Common myeloid progenitor, CD34-positive (primary cell): Measurements from ENCODE around the gene PRAMEF25. TPM values are rescaled to one million over a fixed set of nuclear protein-coding genes. Genes with fewer than 3 reads are reported as not detected.
"Not testable (repeated sequence)": the region's sequence is repeated elsewhere in the genome, so short reads cannot be mapped to it uniquely, and the experiment has no call there.

ENCODE experiments used
- CTCF ChIA-PET: fragments of 350-600 bp; sonication (Branson Sonifier 250); formaldehyde crosslinking; loops from one replicate; lab custom pipeline; 2021; ENCODE audit warnings: antibody characterized with exemption; lab: Charles Lee
- POLR2A ChIA-PET: fragments of 350-600 bp; sonication (Branson Sonifier 250); formaldehyde crosslinking; loops from one replicate; lab custom pipeline; 2021; ENCODE audit warnings: antibody characterized with exemption; lab: Charles Lee
- DNase-seq, 3 donors: peaks; one replicate each; pipeline versions ENCODE4 v3.0.0 to v3.0.0-alpha.2; 2013
- H3K27ac ChIP-seq, 2 experiments: 1 replicate in 1 of 2; 2 replicates in 1 of 2; pipeline ENCODE4 v1.7.0; 2013; ENCODE audit warnings: inconsistent platforms in 2 of 2, low read length in 2 of 2, mild to moderate bottlenecking in 2 of 2, low read depth in 1 of 2, moderate library complexity in 1 of 2; ENCODE audit not compliant: severe bottlenecking in 2 of 2, insufficient read depth in 1 of 2, poor library complexity in 1 of 2
- H3K27me3 ChIP-seq, 5 experiments: replicated peaks in 2 of 5; 1 replicate in 3 of 5; 2 replicates in 2 of 5; pipeline versions ENCODE4 v1.6.1 to v1.7.0; 2013; ENCODE audit warnings: low read length in 4 of 5, mild to moderate bottlenecking in 2 of 5, moderate library complexity in 2 of 5, inconsistent platforms in 1 of 5; ENCODE audit not compliant: insufficient read depth in 5 of 5, control insufficient read depth in 4 of 5
- H3K36me3 ChIP-seq, 4 experiments: 1 replicate in 2 of 4; 2 replicates in 2 of 4; pipeline versions ENCODE4 v1.6.1 to v1.7.0; 2013; ENCODE audit warnings: low read length in 3 of 4, control low read depth in 1 of 4, mild to moderate bottlenecking in 1 of 4; ENCODE audit not compliant: control insufficient read depth in 4 of 4, insufficient read depth in 4 of 4
- H3K4me1 ChIP-seq, 4 experiments: 1 replicate in 3 of 4; 2 replicates in 1 of 4; pipeline versions ENCODE4 v1.6.1 to v1.7.1; 2013; ENCODE audit warnings: low read length in 3 of 4, mild to moderate bottlenecking in 3 of 4, control low read depth in 1 of 4, inconsistent platforms in 1 of 4, moderate library complexity in 1 of 4; ENCODE audit not compliant: control insufficient read depth in 4 of 4, insufficient read depth in 4 of 4; ENCODE audit errors: control extremely low read depth in 1 of 4
- H3K4me3 ChIP-seq, 7 experiments: 1 replicate in 4 of 7; 2 replicates in 3 of 7; pipeline versions ENCODE4 v1.5.1 to v1.7.0; 2013; ENCODE audit warnings: mild to moderate bottlenecking in 7 of 7, low read length in 6 of 7, moderate library complexity in 6 of 7, inconsistent platforms in 2 of 7, low read depth in 2 of 7, control low read depth in 1 of 7; ENCODE audit not compliant: insufficient read depth in 4 of 7, control insufficient read depth in 1 of 7; ENCODE audit errors: extremely low read depth in 1 of 7
- H3K9me3 ChIP-seq, 5 experiments: 1 replicate in 4 of 5; 2 replicates in 1 of 5; pipeline versions ENCODE4 v1.6.1 to v1.7.1; 2013; ENCODE audit warnings: low read length in 4 of 5, mild to moderate bottlenecking in 2 of 5, inconsistent platforms in 1 of 5, low read depth in 1 of 5, moderate library complexity in 1 of 5; ENCODE audit not compliant: control insufficient read depth in 4 of 5, insufficient read depth in 2 of 5; ENCODE audit errors: control extremely low read depth in 1 of 5
- WGBS: methylation state at CpG from one replicate; pipeline ENCODE4 v1.1.5; 2013; ENCODE audit not compliant: insufficient coverage; 5-methylcytosine and 5-hydroxymethylcytosine counted together
- polyA plus RNA-seq: library from polyadenylated mRNA; unstranded; fragments of 120-200 nt; gene quantifications from one replicate; pipeline ENCODE4 v1.2.1, GENCODE V29; 2013

PRAMEF25 gene
- not detected for polyA plus RNA-seq

DNA sequence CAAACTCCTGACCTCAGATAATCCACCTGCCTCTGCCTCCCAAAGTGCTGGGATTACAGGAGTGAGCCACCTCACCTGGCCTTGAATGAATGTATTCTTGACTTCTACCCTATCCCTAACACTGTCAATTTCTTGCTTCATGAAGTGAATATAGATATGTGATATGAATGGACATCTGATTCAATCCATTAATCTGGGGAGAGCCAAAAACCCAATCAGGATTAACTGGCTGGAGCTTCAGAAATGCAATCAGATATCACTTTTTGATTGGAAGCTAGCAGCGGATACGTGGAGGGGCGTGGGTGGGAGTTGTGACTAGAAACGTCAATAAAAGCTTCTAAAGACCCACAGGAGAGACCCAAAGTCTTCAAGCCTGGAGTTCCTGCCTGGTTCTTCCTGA, at the start of gene PRAMEF25:
Gene PRAMEF25, plus strand, starts transcription at position 301 of the 400 bp plus-strand sequence. CDS start 2,920 bp downstream, outside the sequence.
- H3K27me3 ChIP-seq, H3K4me3 ChIP-seq, H3K27ac ChIP-seq, H3K9me3 ChIP-seq, H3K36me3 ChIP-seq, CTCF ChIA-PET, DNase-seq, POLR2A ChIA-PET, H3K4me1 ChIP-seq: not testable (repeated sequence)
- no CpG with 5 or more reads among the region's 4 CpGs for WGBS

DNA sequence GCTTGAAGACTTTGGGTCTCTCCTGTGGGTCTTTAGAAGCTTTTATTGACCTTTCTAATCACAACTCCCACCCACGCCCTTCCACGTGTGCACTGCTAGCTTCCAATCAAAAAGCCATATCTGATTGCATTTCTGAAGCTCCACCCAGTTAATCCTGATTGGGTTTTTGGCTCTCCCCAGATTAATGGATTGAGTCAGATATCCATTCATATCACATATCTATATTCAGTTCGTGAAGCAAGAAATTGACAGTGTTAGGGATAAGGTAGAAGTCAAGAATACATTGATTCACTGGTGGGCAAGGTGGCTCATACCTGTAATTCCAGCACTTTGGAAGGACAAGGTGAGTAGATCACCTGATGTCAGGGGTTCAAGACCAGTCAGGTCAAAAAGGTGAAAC, 14.1 kb upstream of the PRAMEF25 start, which contains the start of gene PRAMEF27:
Gene PRAMEF27, minus strand, starts transcription at position 101 of the 400 bp plus-strand sequence. CDS start 2,916 bp downstream, outside the sequence.
- CTCF ChIA-PET, H3K36me3 ChIP-seq, POLR2A ChIA-PET, H3K27ac ChIP-seq, H3K4me3 ChIP-seq, H3K9me3 ChIP-seq, DNase-seq, H3K4me1 ChIP-seq, H3K27me3 ChIP-seq: not testable (repeated sequence)
- no CpG with 5 or more reads among the region's 3 CpGs for WGBS

DNA sequence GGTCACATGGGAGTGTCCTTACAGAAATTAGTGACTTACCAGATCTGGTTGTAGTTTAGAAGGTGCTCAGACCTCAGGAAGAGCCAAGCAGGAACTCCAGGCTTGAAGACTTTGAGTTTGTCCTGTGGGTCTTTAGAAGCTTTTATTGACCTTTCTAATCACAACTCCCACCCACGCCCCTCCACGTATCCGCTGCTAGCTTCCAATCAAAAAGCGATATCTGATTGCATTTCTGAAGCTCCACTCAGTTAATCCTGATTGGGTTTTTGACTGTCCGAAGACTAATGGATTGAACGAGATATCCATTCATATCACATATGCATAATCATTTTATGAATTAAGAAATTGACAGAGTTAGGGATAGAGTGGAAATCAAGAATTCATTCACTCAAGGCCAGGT, 46.2 kb downstream of the PRAMEF25 start, which contains the start of gene HNRNPCL2:
Gene HNRNPCL2, minus strand, starts transcription at position 101 of the 400 bp plus-strand sequence. CDS start 454 bp downstream, outside the sequence.
- H3K4me3 ChIP-seq, CTCF ChIA-PET, H3K36me3 ChIP-seq, H3K27ac ChIP-seq, H3K27me3 ChIP-seq, H3K9me3 ChIP-seq, H3K4me1 ChIP-seq, DNase-seq, POLR2A ChIA-PET: not testable (repeated sequence)
- no CpG with 5 or more reads among the region's 6 CpGs for WGBS
